ENCODE measurements around the gene EXOSC6.
A peak's percentile ranks its signal among the peaks of the same experiment; 100 is the strongest.
"Not testable (repeated sequence)": the region's sequence is repeated elsewhere in the genome, so short reads cannot be mapped to it uniquely, and the experiment has no call there.

The EXOSC6 gene

GRCh38 chr16:70251629-70252354, at the start of gene EXOSC6:
Gene EXOSC6 (minus strand): TSS chr16:70251940. CDS start chr16:70251900, 40 bp downstream.
- Histone ChIP-seq H3K9me3 (ENCODE audit: control insufficient read depth in 5 of 5, low read length in 5 of 5) (no peaks in the 10 kb centered on the region), H3K27ac (ENCODE audit: low read depth, low read length) (no peak within 1 kb of the TSS), H3K36me3 (ENCODE audit: control insufficient read depth in 5 of 5, insufficient read depth in 5 of 5, low read length in 5 of 5) (peaks cover 3 to 47% (median 44%) of the 10 kb centered on the region in 5 donors), H3K27me3 (ENCODE audit: control insufficient read depth in 5 of 5, insufficient read depth in 4 of 5, low read length in 5 of 5) (no peaks in the 10 kb centered on the region), H3K9ac (ENCODE audit: low read length in 5 of 5) (peak within 1 kb of the TSS in 4 of 5 donors; percentile 74 to 88 (median 81)), H3K4me3 (ENCODE audit: low read depth in 1 of 5, low read length in 5 of 5) (peak within 1 kb of the TSS; percentile 44 to 82 (median 80)), H3K4me1 (ENCODE audit: control insufficient read depth in 5 of 5, insufficient read depth in 5 of 5, low read length in 5 of 5) (peaks cover 0 to 20% (median 17%) of the 10 kb centered on the region in 5 donors)

- Histone ChIP-seq H3K9me3 (ENCODE audit: control insufficient read depth in 5 of 5, low read length in 5 of 5) (peaks cover 0 to 9% (median 3%) of the 10 kb centered on the region in 5 donors), H3K4me1 (ENCODE audit: control insufficient read depth in 5 of 5, insufficient read depth in 5 of 5, low read length in 5 of 5) (peaks cover 0 to 20% (median 14%) of the 10 kb centered on the region in 5 donors), H3K27me3 (ENCODE audit: control insufficient read depth in 5 of 5, insufficient read depth in 4 of 5, low read length in 5 of 5) (no peaks in the 10 kb centered on the region), H3K4me3 (ENCODE audit: low read depth in 1 of 5, low read length in 5 of 5) (no peak overlapping the region), H3K27ac (ENCODE audit: low read depth, low read length) (no peak overlapping the region), H3K36me3 (ENCODE audit: control insufficient read depth in 5 of 5, insufficient read depth in 5 of 5, low read length in 5 of 5) (peaks cover 0 to 8% (median 0%) of the 10 kb centered on the region in 5 donors), H3K9ac (ENCODE audit: low read length in 5 of 5) (no peak overlapping the region)
These were observed 49.4 kb upstream of the EXOSC6 start for GRCh38 chr16:70301121-70301520.

- Histone ChIP-seq H3K4me1 (ENCODE audit: control insufficient read depth in 5 of 5, insufficient read depth in 5 of 5, low read length in 5 of 5) (peaks cover 0 to 20% (median 14%) of the 10 kb centered on the region in 5 donors), H3K27ac (ENCODE audit: low read depth, low read length) (peak within 1 kb of the TSS; percentile 95), H3K9me3 (ENCODE audit: control insufficient read depth in 5 of 5, low read length in 5 of 5) (peaks cover 0 to 9% (median 3%) of the 10 kb centered on the region in 5 donors), H3K27me3 (ENCODE audit: control insufficient read depth in 5 of 5, insufficient read depth in 4 of 5, low read length in 5 of 5) (no peaks in the 10 kb centered on the region), H3K4me3 (ENCODE audit: low read depth in 1 of 5, low read length in 5 of 5) (peak within 1 kb of the TSS; percentile 90 to 99 (median 98)), H3K36me3 (ENCODE audit: control insufficient read depth in 5 of 5, insufficient read depth in 5 of 5, low read length in 5 of 5) (peaks cover 0 to 8% (median 0%) of the 10 kb centered on the region in 5 donors), H3K9ac (ENCODE audit: low read length in 5 of 5) (peak within 1 kb of the TSS; percentile 89 to 99 (median 99))
These were observed 47.5 kb upstream of the EXOSC6 start, which contains the start of gene DDX19B for GRCh38 chr16:70298988-70299938. Gene DDX19B (plus strand): TSS chr16:70299186. CDS start chr16:70299298, 112 bp downstream.

GRCh38 chr16:70295634-70296033, 43.9 kb upstream of the EXOSC6 start:
- Histone ChIP-seq H3K4me3 (ENCODE audit: low read depth in 1 of 5, low read length in 5 of 5) (no peak overlapping the region), H3K27ac (ENCODE audit: low read depth, low read length) (no peak overlapping the region), H3K27me3 (ENCODE audit: control insufficient read depth in 5 of 5, insufficient read depth in 4 of 5, low read length in 5 of 5) (no peaks in the 10 kb centered on the region), H3K36me3 (ENCODE audit: control insufficient read depth in 5 of 5, insufficient read depth in 5 of 5, low read length in 5 of 5) (no peaks in the 10 kb centered on the region), H3K9ac (ENCODE audit: low read length in 5 of 5) (no peak overlapping the region), H3K4me1 (ENCODE audit: control insufficient read depth in 5 of 5, insufficient read depth in 5 of 5, low read length in 5 of 5) (peaks cover 0 to 19% (median 14%) of the 10 kb centered on the region in 5 donors), H3K9me3 (ENCODE audit: control insufficient read depth in 5 of 5, low read length in 5 of 5) (peaks cover 0 to 1% (median 0%) of the 10 kb centered on the region in 5 donors)

- Histone ChIP-seq H3K36me3 (ENCODE audit: control insufficient read depth in 5 of 5, insufficient read depth in 5 of 5, low read length in 5 of 5) (no peaks in the 10 kb centered on the region), H3K27ac (ENCODE audit: low read depth, low read length) (no peak overlapping the region), H3K9me3 (ENCODE audit: control insufficient read depth in 5 of 5, low read length in 5 of 5) (no peaks in the 10 kb centered on the region), H3K4me1 (ENCODE audit: control insufficient read depth in 5 of 5, insufficient read depth in 5 of 5, low read length in 5 of 5) (peaks cover 0 to 12% (median 11%) of the 10 kb centered on the region in 5 donors), H3K27me3 (ENCODE audit: control insufficient read depth in 5 of 5, insufficient read depth in 4 of 5, low read length in 5 of 5) (no peaks in the 10 kb centered on the region), H3K9ac (ENCODE audit: low read length in 5 of 5) (no peak overlapping the region), H3K4me3 (ENCODE audit: low read depth in 1 of 5, low read length in 5 of 5) (no peak overlapping the region)
These were observed 42.8 kb upstream of the EXOSC6 start for GRCh38 chr16:70294385-70295025.

- peaks cover 0 to 20% (median 13%) of the 10 kb centered on the region in 5 donors for H3K4me1 ChIP-seq (ENCODE audit: control insufficient read depth in 5 of 5, insufficient read depth in 5 of 5, low read length in 5 of 5)
- not testable (repeated sequence) for H3K9me3 ChIP-seq (ENCODE audit: control insufficient read depth in 5 of 5, low read length in 5 of 5)
These were observed 40.4 kb upstream of the EXOSC6 start for GRCh38 chr16:70292148-70292547.

GRCh38 chr16:70290949-70291519, 39.3 kb upstream of the EXOSC6 start:
- Histone ChIP-seq H3K27me3 (ENCODE audit: control insufficient read depth in 5 of 5, insufficient read depth in 4 of 5, low read length in 5 of 5) (no peaks in the 10 kb centered on the region), H3K27ac (ENCODE audit: low read depth, low read length) (no peak overlapping the region), H3K4me1 (ENCODE audit: control insufficient read depth in 5 of 5, insufficient read depth in 5 of 5, low read length in 5 of 5) (peaks cover 0 to 20% (median 13%) of the 10 kb centered on the region in 5 donors), H3K9me3 (ENCODE audit: control insufficient read depth in 5 of 5, low read length in 5 of 5) (no peaks in the 10 kb centered on the region), H3K9ac (ENCODE audit: low read length in 5 of 5) (no peak overlapping the region), H3K4me3 (ENCODE audit: low read depth in 1 of 5, low read length in 5 of 5) (no peak overlapping the region), H3K36me3 (ENCODE audit: control insufficient read depth in 5 of 5, insufficient read depth in 5 of 5, low read length in 5 of 5) (no peaks in the 10 kb centered on the region)

More at GRCh38 chr16:70292148-70292547, 40.4 kb upstream of the EXOSC6 start:
- H3K27ac ChIP-seq (ENCODE audit: low read depth, low read length); H3K36me3 ChIP-seq (ENCODE audit: control insufficient read depth in 5 of 5, insufficient read depth in 5 of 5, low read length in 5 of 5); H3K9ac ChIP-seq (ENCODE audit: low read length in 5 of 5); H3K4me3 ChIP-seq (ENCODE audit: low read depth in 1 of 5, low read length in 5 of 5); H3K27me3 ChIP-seq (ENCODE audit: control insufficient read depth in 5 of 5, insufficient read depth in 4 of 5, low read length in 5 of 5): not testable (repeated sequence)

- Histone ChIP-seq H3K4me3 (ENCODE audit: low read depth in 1 of 5, low read length in 5 of 5) (peak within 1 kb of the TSS; percentile 78 to 91 (median 86)), H3K36me3 (ENCODE audit: control insufficient read depth in 5 of 5, insufficient read depth in 5 of 5, low read length in 5 of 5) (peaks cover 0 to 4% (median under 1%) of the 10 kb centered on the region in 5 donors), H3K4me1 (ENCODE audit: control insufficient read depth in 5 of 5, insufficient read depth in 5 of 5, low read length in 5 of 5) (peaks cover 0 to 20% (median 13%) of the 10 kb centered on the region in 5 donors), H3K27ac (ENCODE audit: low read depth, low read length) (peak within 1 kb of the TSS; percentile 85), H3K27me3 (ENCODE audit: control insufficient read depth in 5 of 5, insufficient read depth in 4 of 5, low read length in 5 of 5) (no peaks in the 10 kb centered on the region), H3K9me3 (ENCODE audit: control insufficient read depth in 5 of 5, low read length in 5 of 5) (no peaks in the 10 kb centered on the region), H3K9ac (ENCODE audit: low read length in 5 of 5) (peak within 1 kb of the TSS; percentile 87 to 93 (median 92))
These were observed 37.7 kb upstream of the EXOSC6 start, which contains the start of gene AARS1 for GRCh38 chr16:70289229-70290094. Gene AARS1 (minus strand): TSS chr16:70289506. CDS start chr16:70282763, 6,743 bp downstream.

Data from subcutaneous abdominal adipose tissue (tissue), 5 donors.